ENCODE results near the gene RAD23B.
"Not testable (repeated sequence)": the region's sequence is repeated elsewhere in the genome, so short reads cannot be mapped to it uniquely, and the experiment has no call there.

GRCh38 chr9:107296592-107296991 lies 13.5 kb downstream of the RAD23B start:
- TF ChIP-seq SP1 (IDR thresholded peaks at IDR 0.05; ENCODE audit: low read depth); JUND (IDR thresholded peaks at IDR 0.05); CTCF (IDR thresholded peaks at IDR 0.05 in 2 of 3, conservative IDR thresholded peaks at IDR 0.05 in 1 of 3; ENCODE audit: borderline replicate concordance in 1 of 3, insufficient read depth in 1 of 3, low read depth in 2 of 3, low read length in 2 of 3); POLR2AphosphoS5 (IDR thresholded peaks at IDR 0.05; ENCODE audit: low read depth, low read length); EZH2 (IDR thresholded peaks at IDR 0.05); ZNF274 (IDR thresholded peaks at IDR 0.05; ENCODE audit: low read depth, low read length); REST (IDR thresholded peaks at IDR 0.05; ENCODE audit: low read depth); MAX (IDR thresholded peaks at IDR 0.05); POLR2A (IDR thresholded peaks at IDR 0.05; ENCODE audit: borderline replicate concordance, extremely low read depth, insufficient read depth, insufficient read length); ZFX (IDR thresholded peaks at IDR 0.05); ATF3 (IDR thresholded peaks at IDR 0.05); TCF7L2 (IDR thresholded peaks at IDR 0.05; ENCODE audit: borderline replicate concordance, extremely low read depth, insufficient read depth, insufficient read length); CEBPB (IDR thresholded peaks at IDR 0.05; ENCODE audit: low read depth): not testable (repeated sequence)
